AG09319 (cell line): ENCODE measurements around the gene NTRK1.

Source experiments
- DNase-seq: peaks from one replicate; pipeline ENCODE4 v3.0.0-alpha.2; 2010; ENCODE audit warnings: low read depth; ENCODE audit errors: extremely low read depth
- CTCF ChIP-seq: IDR thresholded peaks from 2 replicates; pipeline ENCODE4 v1.5.1; 2011; ENCODE audit warnings: low read depth, mild to moderate bottlenecking, inconsistent platforms, low read length, moderate library complexity

Gene NTRK1

GRCh38 chr1:156860628-156861423 is at the start of gene NTRK1:
Gene NTRK1 (plus strand): TSS chr1:156860865. CDS start chr1:156860935, 70 bp downstream.
- TF ChIP-seq CTCF, result no peak
- DNase-seq, result no peak

GRCh38 chr1:156811168-156811567 is 49.5 kb upstream of the NTRK1 start:
- no peak for TF ChIP-seq CTCF
- DNase-seq, result no peak

GRCh38 chr1:156812293-156812990 is 48.2 kb upstream of the NTRK1 start:
- no peak for DNase-seq
- no peak for TF ChIP-seq CTCF

GRCh38 chr1:156813298-156813697 is 47.4 kb upstream of the NTRK1 start:
- DNase-seq, result no peak
- TF ChIP-seq CTCF, result no peak

GRCh38 chr1:156813750-156814570 is 46.7 kb upstream of the NTRK1 start:
- TF ChIP-seq CTCF, result peak; percentile 67
- no peak for DNase-seq

GRCh38 chr1:156814571-156815260 is 45.9 kb upstream of the NTRK1 start:
- no peak for TF ChIP-seq CTCF
- no peak for DNase-seq
